H1 (cell line): ENCODE results near the gene CPSF4L. TPM values are rescaled to one million over a fixed set of nuclear protein-coding genes. Genes with fewer than 3 reads are reported as not detected.

Experiments
- CTCF ChIA-PET: fragments of 300-600 bp; sonication (Branson Sonifier 250); formaldehyde crosslinking; loops from one replicate; lab custom pipeline; 2021; ENCODE audit not compliant: partially characterized antibody; lab: Charles Lee
- POLR2A ChIA-PET: fragments of 300-600 bp; sonication (Branson Sonifier 250); formaldehyde crosslinking; loops from one replicate; lab custom pipeline; 2021; ENCODE audit warnings: inconsistent platforms; ENCODE audit not compliant: partially characterized antibody; lab: Charles Lee
- DNase-seq, 2 experiments: peaks; one replicate each; pipeline versions ENCODE4 v3.0.0 to v3.0.0-alpha.2; 2010 to 2022; ENCODE audit warnings: low spot score in 2 of 2, low read depth in 1 of 2, mixed read lengths in 1 of 2
- FAIRE-seq: peaks from 2 replicates; lab custom pipeline; 2011; peaks lifted over from hg19 to GRCh38; lab: Jason Lieb, UNC
- H2AFZ ChIP-seq: 2 replicates; pipeline ENCODE4 v1.8.1; 2012; ENCODE audit warnings: low read length, inconsistent platforms
- H2AK5ac ChIP-seq: 2 replicates; pipeline ENCODE4 v1.6.1; 2013; ENCODE audit warnings: low read depth, low read length
- H2BK120ac ChIP-seq: replicated peaks from 2 replicates; pipeline ENCODE3; 2013; ENCODE audit warnings: low read depth, low read length, inconsistent platforms
- H2BK12ac ChIP-seq: 2 replicates; pipeline ENCODE4 v1.6.1; 2013; ENCODE audit warnings: low read depth, low read length
- H2BK15ac ChIP-seq: 2 replicates; pipeline ENCODE4 v1.6.1; 2013; ENCODE audit warnings: low read length
- H2BK20ac ChIP-seq: 2 replicates; pipeline ENCODE4 v1.6.1; 2013; ENCODE audit warnings: low read length
- H2BK5ac ChIP-seq: 2 replicates; pipeline ENCODE4 v1.6.1; 2013; ENCODE audit warnings: low read depth, low read length
- H3K14ac ChIP-seq: 2 replicates; pipeline ENCODE4 v1.6.1; 2013; ENCODE audit warnings: inconsistent platforms; ENCODE audit not compliant: insufficient read length
- H3K18ac ChIP-seq: 2 replicates; pipeline ENCODE4 v1.6.1; 2013; ENCODE audit warnings: low read length; ENCODE audit errors: extremely low read depth
- H3K23ac ChIP-seq: 2 replicates; pipeline ENCODE4 v1.6.1; 2013; ENCODE audit warnings: inconsistent platforms; ENCODE audit not compliant: insufficient read length
- H3K23me2 ChIP-seq: 2 replicates; pipeline ENCODE4 v1.6.1; 2013; ENCODE audit warnings: low read depth, low read length
- H3K27ac ChIP-seq: 2 replicates; pipeline ENCODE4 v1.6.1; 2011; ENCODE audit warnings: low read depth, low read length, inconsistent platforms
- H3K27me3 ChIP-seq, 4 experiments: replicated peaks in 1 of 4; 1 replicate in 1 of 4; 2 replicates in 3 of 4; pipeline versions ENCODE4 v1.6.1 to v1.8.1; 2011 to 2013; ENCODE audit warnings: low read length in 3 of 4, mild to moderate bottlenecking in 3 of 4, inconsistent platforms in 2 of 4, mixed read lengths in 2 of 4, moderate library complexity in 1 of 4; ENCODE audit not compliant: control insufficient read depth in 3 of 4, insufficient read depth in 3 of 4; ENCODE audit errors: extremely low read depth in 1 of 4
- H3K36me3 ChIP-seq, 4 experiments: 2 replicates each; pipeline versions ENCODE4 v1.6.1 to v1.8.1; 2011 to 2013; ENCODE audit warnings: mild to moderate bottlenecking in 4 of 4, low read length in 3 of 4, moderate library complexity in 2 of 4, control low read depth in 1 of 4, inconsistent platforms in 1 of 4; ENCODE audit not compliant: insufficient read depth in 4 of 4, control insufficient read depth in 2 of 4
- H3K4ac ChIP-seq: replicated peaks from 2 replicates; pipeline ENCODE3; 2013; ENCODE audit warnings: low read length, low read depth, mixed read lengths, inconsistent platforms; ENCODE audit not compliant: insufficient read length
- H3K4me1 ChIP-seq, 4 experiments: replicated peaks in 1 of 4; 1 replicate in 1 of 4; 2 replicates in 3 of 4; pipeline versions ENCODE4 v1.6.1 to v1.8.1; 2011 to 2013; ENCODE audit warnings: low read length in 3 of 4, inconsistent platforms in 2 of 4, mixed read lengths in 1 of 4; ENCODE audit not compliant: insufficient read depth in 4 of 4, control insufficient read depth in 3 of 4
- H3K4me2 ChIP-seq, 2 experiments: 2 replicates each; pipeline versions ENCODE4 v1.6.1 to v1.8.1; 2011 to 2013; ENCODE audit warnings: low read depth in 2 of 2, low read length in 2 of 2, control low read depth in 1 of 2, inconsistent platforms in 1 of 2, mild to moderate bottlenecking in 1 of 2; ENCODE audit not compliant: insufficient read depth in 1 of 2
- H3K4me3 ChIP-seq, 4 experiments: fragments of 200-600, 300-600 bp in 1 of 4; sonication (generic), shearing (Covaris generic), sonication (Bioruptor Twin) in 1 of 4; 2 replicates each; pipeline versions ENCODE4 v1.5.1 to v1.8.1; 2011 to 2016; ENCODE audit warnings: low read length in 4 of 4, low read depth in 3 of 4, control low read depth in 2 of 4, inconsistent platforms in 2 of 4, mild to moderate bottlenecking in 2 of 4, mixed read lengths in 1 of 4, moderate library complexity in 1 of 4; ENCODE audit not compliant: insufficient read depth in 2 of 4; ENCODE audit errors: extremely low read depth in 1 of 4
- H3K56ac ChIP-seq: replicated peaks from 2 replicates; pipeline ENCODE3; 2013; ENCODE audit warnings: low read depth, mild to moderate bottlenecking, mixed read lengths, low read length, inconsistent platforms; ENCODE audit not compliant: insufficient read length
- H3K79me1 ChIP-seq: 2 replicates; pipeline ENCODE4 v1.6.1; 2013; ENCODE audit warnings: low read depth, low read length, control low read depth
- H3K79me2 ChIP-seq, 2 experiments: 2 replicates each; pipeline versions ENCODE4 v1.6.1 to v1.8.1; 2012 to 2013; ENCODE audit warnings: low read length in 2 of 2, mild to moderate bottlenecking in 2 of 2, inconsistent platforms in 1 of 2; ENCODE audit not compliant: insufficient read depth in 2 of 2, control insufficient read depth in 1 of 2
- H3K9ac ChIP-seq, 4 experiments: replicated peaks in 1 of 4; 1 replicate in 1 of 4; 2 replicates in 3 of 4; pipeline versions ENCODE4 v1.6.1 to v1.8.1; 2011 to 2013; ENCODE audit warnings: low read depth in 3 of 4, low read length in 3 of 4, control low read depth in 2 of 4, mild to moderate bottlenecking in 2 of 4, moderate library complexity in 2 of 4, inconsistent platforms in 1 of 4; ENCODE audit errors: extremely low read depth in 1 of 4
- H3K9me3 ChIP-seq, 2 experiments: 2 replicates each; pipeline versions ENCODE4 v1.6.1 to v1.8.1; 2012 to 2013; ENCODE audit warnings: mild to moderate bottlenecking in 2 of 2, moderate library complexity in 2 of 2, control low read depth in 1 of 2, inconsistent platforms in 1 of 2, low read depth in 1 of 2, low read length in 1 of 2, mixed read lengths in 1 of 2; ENCODE audit not compliant: insufficient read depth in 2 of 2
- H4K20me1 ChIP-seq, 2 experiments: replicated peaks in 1 of 2; 2 replicates each; pipeline versions ENCODE3 to v1.8.1; 2011 to 2013; ENCODE audit warnings: inconsistent platforms in 2 of 2, low read length in 2 of 2, mild to moderate bottlenecking in 1 of 2; ENCODE audit not compliant: insufficient read depth in 2 of 2, control insufficient read depth in 1 of 2
- H4K5ac ChIP-seq: 2 replicates; pipeline ENCODE4 v1.6.1; 2013; ENCODE audit warnings: low read length, low read depth, mixed read lengths, inconsistent platforms; ENCODE audit not compliant: insufficient read length
- H4K8ac ChIP-seq: 2 replicates; pipeline ENCODE4 v1.8.0; 2013; ENCODE audit warnings: mild to moderate bottlenecking, moderate library complexity, low read length, inconsistent platforms; ENCODE audit not compliant: insufficient read depth; ENCODE audit errors: extremely low read depth
- H4K91ac ChIP-seq: replicated peaks from 2 replicates; pipeline ENCODE3; 2013; ENCODE audit warnings: low read length, mixed read lengths, inconsistent platforms; ENCODE audit not compliant: insufficient read length
- CTCF ChIP-seq, 3 experiments: IDR thresholded peaks; 1 replicate in 2 of 3; 2 replicates in 1 of 3; pipeline versions ENCODE4 v1.5.1 to v1.6.1; 2011; ENCODE audit warnings: low read length in 3 of 3, mild to moderate bottlenecking in 3 of 3, inconsistent platforms in 2 of 3, low read depth in 1 of 3, moderate library complexity in 1 of 3; ENCODE audit not compliant: insufficient read depth in 1 of 3; ENCODE audit errors: control extremely low read depth in 1 of 3
- KDM1A ChIP-seq: fragments of 200-600, 300-600 bp; sonication (generic); IDR thresholded peaks from 2 replicates; pipeline ENCODE4 v1.7.1; 2016; ENCODE audit warnings: mild to moderate bottlenecking, low read length, borderline replicate concordance
- POLR2AphosphoS5 ChIP-seq: IDR thresholded peaks from 2 replicates; pipeline ENCODE4 v1.6.1; 2011; ENCODE audit warnings: low read depth, low read length
- SIX5 ChIP-seq: IDR thresholded peaks from 2 replicates; pipeline ENCODE4 v1.6.1; 2011; ENCODE audit warnings: mild to moderate bottlenecking, low read depth, low read length
- SP1 ChIP-seq: IDR thresholded peaks from 2 replicates; pipeline ENCODE4 v1.6.1; 2011; ENCODE audit warnings: low read depth, low read length
- USF2 ChIP-seq: IDR thresholded peaks from 2 replicates; pipeline ENCODE4 v1.6.1; 2011; ENCODE audit warnings: low read length, improper control_type of control experiment
- ZNF274 ChIP-seq: IDR thresholded peaks from 2 replicates; pipeline ENCODE4 v1.7.0; 2012; ENCODE audit warnings: low read length, borderline replicate concordance; ENCODE audit errors: extremely low read depth
- WGBS, 2 experiments: shearing (Covaris generic) in 1 of 2; methylation state at CpG; one replicate each; pipeline versions ENCODE4 v1.1.6 to v1.1.7; 2013 to 2015; ENCODE audit warnings: low lambda C conversion rate in 2 of 2, mixed read lengths in 2 of 2, inconsistent platforms in 1 of 2, low coverage in 1 of 2, missing lambda C conversion rate in 1 of 2; ENCODE audit not compliant: insufficient replicate concordance in 2 of 2, insufficient coverage in 1 of 2, insufficient read length in 1 of 2; ENCODE audit errors: extremely low coverage in 1 of 2, missing lambda C conversion rate in 1 of 2; 5-methylcytosine and 5-hydroxymethylcytosine counted together
- polyA plus RNA-seq, 7 experiments: library from polyadenylated mRNA; depleted of rRNA in 3 of 7; stranded (reverse) in 5 of 7; unstranded in 2 of 7; fragments of >200 nt in 5 of 7; fragments of 200-250 nt in 2 of 7; gene quantifications; 1 replicate in 5 of 7; 2 replicates in 1 of 7; 4 replicates in 1 of 7; pipeline versions ENCODE4 v1.2.1 to v1.2.3, GENCODE V29; 2011 to 2013; ENCODE audit warnings: missing spikeins in 2 of 7, mixed read lengths in 2 of 7
- total RNA-seq: library from RNA; stranded (reverse); fragmentation: NEBNext Ultra II Directional; extraction: Animal tissue kit (Norgen Biotek cat#: 25700); gene quantifications from 2 replicates; pipeline ENCODE4 v1.2.1, GENCODE V29; 2021

The CPSF4L gene
- total and polyA plus RNA-seq, 2 of the 8 experiments (the other 6 are each of a cell fraction or from before 2014, with no cell fraction given) = not detected

- Histone ChIP-seq H2BK120ac (peak overlapping the region; percentile 85), H3K9me3 (no peaks in the 10 kb centered on the region), H3K27ac (no peak overlapping the region), H4K91ac (peak overlapping the region; percentile 48), H3K27me3 (no peaks in the 10 kb centered on the region), H2AFZ (no peak overlapping the region), H3K36me3 (no peaks in the 10 kb centered on the region), H2BK5ac (peak overlapping the region; percentile 20; the same call in 1 of the 2 replicates), H3K56ac (no peak overlapping the region), H3K9ac (no peak overlapping the region), H3K79me1 (no peaks in the 10 kb centered on the region; the same call in none of the 2 replicates), H3K23me2 (peaks cover 4% of the 10 kb centered on the region; the same call in 1 of the 2 replicates), H4K8ac (no peak overlapping the region), H3K4ac (peak overlapping the region; percentile 66), H2BK12ac (peak overlapping the region; percentile 10; the same call in 1 of the 2 replicates), H3K23ac (no peak overlapping the region), H4K20me1 (peaks cover 0 to 2% of the 10 kb centered on the region in 2 experiments), H4K5ac (no peak overlapping the region), H3K79me2 (peaks cover 0 to 31% of the 10 kb centered on the region in 2 experiments; a peak in 1 of 4 replicates), H2BK20ac (no peak overlapping the region), H3K4me2 (peak overlapping the region; percentile 12 to 41), H3K4me1 (peaks cover 10 to 28% (median 23%) of the 10 kb centered on the region in 4 experiments), H3K18ac (peak overlapping the region; percentile 76), H3K4me3 (no peak overlapping the region), H3K14ac (no peak overlapping the region), H2AK5ac (0 out of 2 replicates have a peak overlapping the region, but pooled peaks have one; percentile 1), H2BK15ac (no peak overlapping the region)
- DNase-seq (peak in 1 of 2 experiments; percentile 63), FAIRE-seq (no peak)
- WGBS, 2 experiments = 62% methylated on average over 16 of the region's 16 CpGs; no CpG with 5 or more reads in 1 of the 2 experiments
- CTCF ChIA-PET = interaction anchor here (0.7 to 8.5 kb wide), 10 partner anchors 14 to 116 kb away, joined by 3 to 53 read pairs (median 3); no protein-coding TSS in a partner anchor
- POLR2A ChIA-PET = interaction anchor here (0.6 to 1.1 kb wide), 2 partner anchors 24 to 43 kb away, joined by 4 to 6 read pairs; partner anchors contain the start of gene CPSF4L
- TF ChIP-seq CTCF (IDR thresholded peaks at IDR 0.05; ENCODE audit: control extremely low read depth in 1 of 3, insufficient read depth in 1 of 3, low read depth in 1 of 3, low read length in 3 of 3) = peak; percentile 41 to 48 (median 46)
- no peak for TF ChIP-seq SP1
- no peak for TF ChIP-seq SIX5
- no peak for TF ChIP-seq POLR2AphosphoS5
- TF ChIP-seq KDM1A = peak; percentile 13; the same call in 1 of the 2 replicates
- TF ChIP-seq USF2 = no peak
- TF ChIP-seq ZNF274 = no peak
Measured at GRCh38 chr17:73304971-73305812, 43.5 kb upstream of the CPSF4L start.
